Measurements from ENCODE around the gene ATP2A2.

Gene ATP2A2

DNA sequence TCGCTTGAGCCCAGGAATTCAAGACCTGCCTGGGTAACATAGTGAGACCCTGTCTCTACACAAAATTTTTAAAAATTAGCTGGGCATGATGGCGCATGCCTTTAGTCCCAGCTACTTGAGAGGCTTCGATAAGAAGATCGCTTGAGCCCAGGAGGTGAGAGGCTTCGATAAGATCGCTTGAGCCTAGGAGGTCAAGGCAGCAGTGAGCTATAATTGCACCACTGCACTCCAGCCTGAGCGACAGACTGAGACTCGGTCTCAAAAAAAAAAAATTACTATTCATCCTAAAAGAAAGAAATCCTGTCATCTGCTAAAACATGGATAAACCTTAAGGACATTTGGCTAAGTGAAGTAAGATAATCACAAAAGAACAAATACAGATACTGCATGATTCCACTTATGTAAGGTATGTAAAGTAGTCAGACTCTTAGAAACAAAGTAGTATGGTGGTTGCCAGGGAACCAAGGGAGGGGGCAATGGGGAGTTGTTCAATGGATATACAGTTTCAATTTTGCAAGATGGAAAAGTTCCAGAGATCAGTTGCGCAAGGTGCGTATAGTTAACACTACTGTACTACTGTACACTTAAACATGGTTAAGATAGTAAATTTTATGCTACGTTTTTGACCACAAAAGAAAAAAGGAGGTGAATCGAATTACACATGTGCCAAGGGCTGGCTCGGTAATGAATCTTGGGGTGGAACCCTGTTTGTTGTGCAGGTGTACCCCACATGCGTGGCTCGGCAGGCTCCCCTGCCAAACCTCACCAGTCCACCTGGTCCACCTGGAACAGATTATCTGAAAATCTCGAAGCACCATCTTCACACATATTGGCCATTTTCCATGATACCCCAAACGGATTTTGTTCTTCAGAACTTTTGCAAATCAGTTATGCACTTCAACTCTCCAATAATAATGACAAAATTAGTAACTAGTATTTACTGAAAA is 18.3 kb upstream of the ATP2A2 start:
- FAIRE-seq, result no peak

DNA sequence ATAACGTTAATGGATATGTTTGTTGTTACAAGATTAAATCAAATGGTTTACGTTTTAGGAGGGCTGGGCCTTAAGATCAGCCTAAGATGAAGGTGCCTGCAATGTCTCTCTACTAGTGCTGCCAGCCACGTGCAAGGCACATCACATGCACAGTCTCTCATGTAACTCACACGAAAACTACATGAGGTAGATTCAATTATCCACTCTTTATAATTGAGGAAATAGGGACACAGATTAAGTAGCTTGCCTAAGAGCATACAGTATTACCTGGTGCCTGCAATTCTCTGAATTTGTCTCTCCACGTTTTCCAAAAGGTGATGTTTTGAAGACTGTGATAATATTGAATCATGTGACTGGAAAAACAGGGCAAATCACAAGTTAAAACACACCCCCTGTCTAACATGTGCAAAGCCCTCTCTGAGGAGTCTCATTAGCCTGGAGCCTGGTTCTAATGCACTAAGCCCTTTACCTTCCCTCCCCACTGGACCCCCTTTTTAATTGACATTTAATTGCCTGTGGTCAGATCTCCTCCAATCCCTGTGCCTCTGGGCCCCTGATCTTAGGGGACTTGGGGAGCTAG is 14.6 kb upstream of the ATP2A2 start:
- FAIRE-seq, result no peak

DNA sequence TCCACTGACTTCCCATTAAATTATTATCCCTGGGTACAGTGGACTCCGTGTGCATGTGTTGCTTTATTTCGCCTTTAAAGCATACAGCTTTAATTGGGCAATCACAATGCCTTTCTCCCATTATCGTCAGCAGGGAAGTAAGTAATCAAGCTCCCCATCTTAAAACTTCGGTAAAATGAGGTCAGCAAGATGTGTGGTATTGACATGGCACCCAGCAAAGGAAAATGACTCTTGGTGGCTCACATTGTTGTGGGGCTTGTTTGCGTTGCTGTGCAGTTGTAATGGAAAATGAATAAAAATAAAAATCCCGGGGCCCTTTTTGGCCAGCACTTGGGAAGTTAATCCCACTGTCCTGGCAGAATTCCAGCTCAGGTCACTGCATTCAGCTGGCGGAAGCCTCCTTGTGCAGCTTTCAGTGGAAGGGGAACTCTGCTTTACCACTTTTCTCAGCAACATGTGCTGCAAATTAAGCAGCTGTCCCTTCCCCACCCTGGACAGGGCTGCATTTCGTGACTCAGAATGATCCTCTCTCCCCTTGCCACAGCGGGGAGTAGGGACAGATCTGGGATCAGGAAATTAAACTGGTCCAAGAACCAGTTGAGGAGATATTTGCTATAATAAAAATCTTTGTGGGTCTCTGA is 13.9 kb upstream of the ATP2A2 start:
- no peak for FAIRE-seq

DNA sequence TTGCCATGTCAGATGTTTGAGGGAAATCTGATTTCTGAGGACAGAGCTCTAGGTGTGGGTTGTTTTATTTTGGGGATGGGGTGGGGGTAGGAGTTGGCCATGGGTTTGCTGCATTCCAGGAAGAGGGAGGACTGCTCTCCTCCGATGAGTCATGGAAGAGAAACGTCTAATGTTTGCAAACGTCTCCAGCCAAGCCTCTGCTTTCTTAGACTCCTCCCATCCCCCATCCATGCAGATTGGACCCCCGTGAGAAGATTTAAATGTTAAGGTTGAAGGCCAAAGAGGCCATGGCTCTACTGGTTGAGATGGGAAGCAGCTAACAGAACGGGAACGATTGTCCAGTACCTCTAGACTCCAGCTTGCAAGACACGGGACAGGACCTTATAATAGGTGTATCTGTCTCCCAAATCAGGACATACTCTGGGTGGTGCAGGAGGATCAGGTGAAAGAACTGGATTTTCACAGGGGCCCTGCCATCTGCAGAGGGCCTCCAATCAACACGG is 11.4 kb upstream of the ATP2A2 start:
- FAIRE-seq, result no peak

DNA sequence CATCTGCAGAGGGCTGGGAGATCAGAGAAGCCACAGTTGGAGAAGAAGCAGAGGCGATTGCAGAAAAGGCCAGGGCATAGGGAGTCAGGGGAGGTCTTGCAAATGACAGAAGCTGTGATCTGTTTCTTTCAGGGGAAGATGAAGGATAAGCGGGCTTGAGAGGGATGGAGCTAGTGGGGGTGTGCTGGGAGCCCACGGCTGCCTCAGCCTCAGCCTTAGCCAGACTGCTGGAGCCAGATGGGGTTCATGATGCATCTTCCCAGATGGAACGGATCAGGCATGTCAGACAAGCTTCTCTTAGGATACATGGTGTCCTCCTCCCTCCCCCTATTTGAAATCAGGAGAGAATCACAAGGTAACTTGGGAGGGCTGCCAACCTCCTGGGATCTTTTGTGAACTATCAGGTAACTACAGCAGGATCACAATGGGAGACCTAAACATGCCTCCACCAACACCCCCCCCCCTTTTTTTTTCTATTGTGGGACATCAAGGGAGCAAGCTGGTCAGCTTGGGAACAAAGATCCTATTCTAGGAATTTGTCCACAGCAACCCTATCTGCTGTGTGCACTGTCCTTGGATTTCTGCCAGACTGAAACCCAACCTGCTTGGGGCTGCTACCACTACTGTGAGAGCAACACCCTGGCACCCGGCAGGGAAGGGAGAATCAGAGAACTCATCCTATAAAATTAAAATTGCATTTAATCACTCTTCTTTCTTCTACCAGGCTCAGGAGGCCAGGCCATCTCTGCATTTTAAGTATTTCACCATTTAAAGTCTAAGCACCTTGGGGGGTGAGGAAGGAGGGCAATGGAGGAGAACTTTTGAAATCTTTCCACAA is 10.7 kb upstream of the ATP2A2 start:
- no peak for FAIRE-seq

DNA sequence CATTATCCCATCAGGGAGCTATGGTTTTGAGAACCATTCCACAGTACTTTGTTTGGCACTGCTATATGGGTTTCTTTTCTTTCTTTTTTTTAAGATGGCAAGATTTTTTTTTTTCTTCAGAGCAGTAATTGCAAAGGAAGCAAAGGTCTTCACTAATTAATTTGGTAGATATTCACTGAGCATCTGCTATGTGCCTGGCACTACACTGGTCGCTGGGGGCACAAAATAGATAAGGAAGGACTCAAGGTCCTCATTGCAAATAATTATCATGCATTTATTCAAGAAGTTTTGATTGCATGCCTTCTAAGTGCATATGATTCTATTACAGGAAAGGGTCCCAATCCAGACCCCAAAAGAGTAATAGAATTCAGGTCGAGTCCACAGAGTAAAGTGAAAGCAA is 10.0 kb upstream of the ATP2A2 start:
- no peak for FAIRE-seq

DNA sequence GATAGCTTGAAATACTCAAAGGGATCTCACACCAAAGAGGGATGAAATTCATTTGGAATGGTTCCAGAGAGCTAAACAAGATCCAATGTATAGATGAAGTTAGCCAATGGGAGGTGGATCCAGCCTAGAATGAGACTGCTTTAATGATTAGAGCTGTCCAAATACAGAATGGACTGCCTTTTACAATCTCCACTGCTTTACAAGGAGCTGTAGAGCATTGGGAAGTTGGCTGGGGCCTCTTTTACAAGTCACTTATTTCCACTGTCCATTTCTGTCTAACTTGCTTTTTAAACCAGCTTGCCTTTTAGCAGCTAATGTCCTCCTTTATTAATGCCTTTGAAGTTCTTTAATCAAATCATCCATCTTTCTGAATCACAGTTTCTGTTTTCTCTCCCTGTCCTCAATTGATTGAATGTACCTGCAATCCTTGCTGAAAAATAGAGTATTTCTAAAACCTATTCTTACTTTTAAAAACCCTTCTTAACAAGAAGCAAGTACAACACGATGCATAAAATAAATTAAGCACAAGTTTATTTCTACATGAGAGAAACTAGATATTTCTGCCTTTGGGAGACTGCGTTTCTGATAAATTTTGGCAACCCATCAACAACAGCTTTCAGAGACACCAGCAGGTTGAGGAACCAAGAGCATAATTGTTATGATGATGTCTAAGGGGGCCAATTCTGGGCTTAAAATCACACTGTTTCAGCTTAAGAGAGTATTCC is 3.4 kb upstream of the ATP2A2 start:
- no peak for FAIRE-seq

DNA sequence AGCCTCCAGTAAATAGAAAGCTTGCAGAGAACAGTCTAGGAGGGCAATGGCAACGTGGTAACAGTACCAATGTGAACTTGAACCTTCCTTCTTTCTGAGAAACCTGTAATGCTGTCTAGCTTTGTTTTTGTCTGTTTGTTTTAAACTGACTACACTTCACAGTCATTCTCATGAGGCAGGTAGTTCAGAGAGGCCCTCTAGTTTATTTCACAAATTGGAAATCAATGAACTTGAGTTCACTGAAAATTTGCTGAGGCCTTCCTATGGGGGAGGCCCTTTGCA is 2.9 kb upstream of the ATP2A2 start:
- no peak for FAIRE-seq

DNA sequence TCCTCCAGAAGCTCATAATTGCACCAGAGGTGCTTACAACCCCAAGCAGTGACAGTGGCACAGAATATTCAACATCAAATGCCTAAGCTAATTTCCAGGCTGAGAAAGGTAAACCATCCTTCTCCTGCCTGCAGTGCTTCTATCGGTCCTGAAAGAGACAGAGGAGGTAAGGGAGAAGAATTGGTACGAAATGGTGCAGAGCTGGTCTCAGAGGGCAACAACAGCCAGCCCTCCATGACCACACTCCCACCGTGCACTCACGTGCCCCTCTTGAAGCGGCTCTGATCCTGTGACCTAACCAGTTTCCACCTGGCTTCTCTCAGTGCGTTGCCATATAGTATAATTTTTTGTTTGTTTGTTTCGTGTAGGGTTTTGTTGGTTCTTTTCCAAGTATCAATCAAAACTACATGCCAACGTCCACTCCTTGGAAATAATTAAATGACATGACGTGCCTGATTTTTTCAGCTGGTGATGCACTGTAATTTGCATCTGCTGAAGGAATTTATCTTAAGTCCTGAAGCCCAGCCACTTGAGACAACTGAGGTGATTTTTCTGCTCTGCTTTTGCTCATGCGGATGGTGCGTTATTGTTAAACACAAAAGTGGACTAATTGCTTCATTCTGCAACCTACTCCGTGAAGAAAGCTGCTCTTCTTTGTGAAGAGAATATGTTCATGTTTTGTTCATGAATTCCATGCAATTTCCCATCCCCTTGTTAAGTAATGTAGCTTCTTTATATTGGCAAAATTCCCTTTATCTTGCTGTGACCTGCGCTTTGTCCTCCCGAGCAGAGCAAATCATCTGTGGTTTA is 1.3 kb upstream of the ATP2A2 start:
- FAIRE-seq, result no peak

DNA sequence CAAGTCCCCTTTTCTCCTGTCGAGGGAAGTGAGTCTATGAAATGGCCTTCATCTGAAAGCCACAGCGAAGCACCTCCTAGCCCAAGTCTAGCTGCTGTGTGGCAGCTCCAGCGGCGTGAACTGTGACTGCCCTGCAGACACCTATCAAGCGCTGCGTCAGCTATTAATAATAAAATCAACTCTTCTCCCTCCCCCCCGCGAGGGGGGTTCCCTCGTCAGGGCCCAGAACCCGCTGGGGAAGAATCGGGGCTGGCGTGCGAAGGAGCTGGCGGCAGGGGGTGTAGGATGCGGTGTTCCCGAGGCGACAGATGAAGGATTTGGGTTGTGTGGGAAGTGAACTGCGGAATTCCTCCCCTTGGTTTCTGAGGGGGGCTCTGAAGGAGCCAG is 662 bp upstream of the ATP2A2 start:
- FAIRE-seq, result no peak

DNA sequence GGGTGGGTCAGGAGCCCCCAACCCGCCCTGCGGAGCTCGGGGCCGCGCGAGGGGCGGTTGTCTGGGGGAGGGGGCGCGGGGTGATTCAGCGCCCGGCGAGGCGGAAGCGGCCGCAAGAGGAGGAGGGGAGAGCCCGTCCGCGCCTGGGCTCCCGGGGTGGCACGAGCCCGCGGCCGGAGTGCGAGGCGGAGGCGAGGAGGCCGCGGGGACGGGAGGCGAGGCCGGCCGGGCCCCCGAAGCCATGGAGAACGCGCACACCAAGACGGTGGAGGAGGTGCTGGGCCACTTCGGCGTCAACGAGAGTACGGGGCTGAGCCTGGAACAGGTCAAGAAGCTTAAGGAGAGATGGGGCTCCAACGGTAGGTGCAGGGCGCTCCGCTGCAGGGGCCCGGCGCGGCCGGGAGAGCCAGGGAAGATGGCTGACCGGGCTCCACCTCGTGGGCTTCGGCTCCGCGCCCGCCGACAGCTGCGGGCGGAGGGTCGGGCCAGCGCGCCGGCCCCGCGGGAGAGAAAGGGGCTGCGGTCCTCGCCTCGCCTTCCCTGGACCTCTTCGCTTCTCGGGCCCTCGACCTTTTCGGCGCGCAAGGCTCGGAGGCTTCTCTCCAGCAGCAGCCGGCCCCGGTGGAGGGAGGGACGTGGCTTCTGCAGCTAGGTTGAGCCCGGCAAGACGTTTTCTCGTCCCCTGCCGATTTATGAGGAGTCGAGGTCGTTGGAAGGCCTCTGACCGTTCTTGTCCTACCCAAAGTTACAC is 677 bp downstream of the ATP2A2 start:
- no peak for FAIRE-seq

DNA sequence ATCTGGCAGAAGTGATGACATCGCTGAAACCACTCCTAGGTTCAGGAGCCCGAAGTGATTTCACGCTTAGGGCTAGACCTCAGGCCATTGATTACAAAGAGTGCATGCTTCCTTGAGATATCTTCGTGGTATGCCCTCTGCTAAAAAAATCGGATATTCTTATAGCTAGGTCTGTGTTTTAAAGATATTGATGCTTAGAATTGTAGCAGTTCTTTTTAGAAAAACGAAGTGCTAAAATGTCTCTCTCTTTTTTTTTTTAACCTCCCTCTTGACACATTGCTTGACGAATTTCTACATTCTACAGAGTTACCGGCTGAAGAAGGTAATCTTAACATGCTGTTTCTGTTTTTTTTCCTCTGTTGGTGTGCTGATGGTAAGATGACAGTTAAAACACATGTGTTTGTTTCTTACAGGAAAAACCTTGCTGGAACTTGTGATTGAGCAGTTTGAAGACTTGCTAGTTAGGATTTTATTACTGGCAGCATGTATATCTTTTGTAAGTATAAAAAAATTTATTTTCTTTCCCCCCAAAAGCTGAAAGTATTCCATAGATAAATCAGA is 1.3 kb downstream of the ATP2A2 start:
- FAIRE-seq, result no peak

DNA sequence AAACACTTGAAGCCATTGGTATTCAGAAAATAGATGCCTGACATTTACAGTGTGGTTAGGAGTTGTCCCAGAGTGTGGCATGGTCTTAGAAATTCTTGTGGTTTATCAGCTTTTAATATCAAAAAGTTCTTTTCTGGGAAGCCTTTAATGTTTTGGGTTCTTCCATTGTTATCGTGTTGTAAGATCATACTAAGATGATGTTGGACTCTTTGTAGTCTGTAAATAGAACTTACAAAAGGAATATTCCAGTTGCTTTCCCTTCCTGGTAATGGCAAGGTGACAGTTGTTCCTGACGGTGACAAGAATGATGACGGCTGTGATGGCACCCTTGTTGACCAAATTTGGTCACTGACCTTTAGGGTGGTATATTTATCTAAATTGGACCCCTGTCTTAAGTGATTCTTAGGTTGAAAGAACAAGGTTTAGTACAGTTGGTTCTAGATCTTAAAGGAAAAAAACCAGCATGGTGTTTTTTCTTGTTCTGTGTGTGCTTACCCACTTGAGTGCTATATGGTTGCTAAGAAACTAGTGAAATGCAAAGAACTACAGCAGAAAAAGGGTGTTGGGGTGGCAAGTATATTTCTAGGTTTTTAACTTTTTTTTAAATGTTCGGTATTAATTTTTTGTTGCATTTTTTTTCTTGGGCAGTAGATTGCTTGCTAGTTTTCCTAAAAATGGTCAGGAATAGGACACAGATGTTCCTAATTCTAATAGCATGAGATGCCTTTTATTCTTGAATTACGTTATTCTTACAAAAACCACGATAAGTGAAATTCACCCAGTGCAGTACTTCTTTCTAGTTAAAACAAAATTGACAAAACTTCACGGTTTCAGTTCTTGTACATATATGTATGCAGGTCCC is 2.1 kb downstream of the ATP2A2 start:
- FAIRE-seq, result no peak

DNA sequence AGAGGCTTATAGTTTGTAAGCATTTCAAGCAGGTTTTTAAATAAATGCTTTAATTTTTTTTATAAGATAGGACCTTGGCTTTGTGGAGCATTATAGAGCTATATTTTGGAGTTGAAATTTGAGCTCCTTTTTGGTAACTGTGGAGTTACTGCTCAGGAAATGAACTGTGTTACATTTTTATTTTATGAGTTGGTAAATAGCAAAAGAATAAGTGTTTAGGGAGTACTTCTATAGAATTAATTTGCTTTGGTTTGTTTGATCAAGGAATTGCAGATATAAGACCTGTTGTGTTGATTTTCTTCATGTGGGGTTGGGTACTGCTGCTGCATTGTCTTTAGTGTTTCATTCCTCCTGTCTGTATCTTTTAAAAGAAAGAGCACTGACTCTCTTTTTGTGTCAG is 3.5 kb downstream of the ATP2A2 start:
- FAIRE-seq, result no peak

DNA sequence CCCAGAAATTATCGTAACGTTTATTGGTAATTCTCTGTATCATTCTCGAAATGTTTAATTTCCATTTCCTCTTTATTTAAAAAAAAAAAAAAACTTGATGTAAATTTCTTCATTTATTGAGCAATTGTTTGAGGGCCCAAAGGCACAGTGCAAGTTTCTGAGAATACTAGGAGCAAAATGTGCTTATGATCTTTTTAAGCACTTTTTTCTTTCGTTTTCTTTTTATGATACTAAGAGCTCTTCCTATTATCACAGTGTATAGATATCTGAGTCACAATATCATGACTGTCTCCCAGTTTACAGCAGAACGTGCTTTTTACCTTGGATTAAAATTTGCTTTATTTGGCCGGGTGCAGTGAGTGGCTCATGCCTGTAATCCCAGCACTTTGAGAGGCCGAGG is 5.6 kb downstream of the ATP2A2 start:
- FAIRE-seq, result no peak

DNA sequence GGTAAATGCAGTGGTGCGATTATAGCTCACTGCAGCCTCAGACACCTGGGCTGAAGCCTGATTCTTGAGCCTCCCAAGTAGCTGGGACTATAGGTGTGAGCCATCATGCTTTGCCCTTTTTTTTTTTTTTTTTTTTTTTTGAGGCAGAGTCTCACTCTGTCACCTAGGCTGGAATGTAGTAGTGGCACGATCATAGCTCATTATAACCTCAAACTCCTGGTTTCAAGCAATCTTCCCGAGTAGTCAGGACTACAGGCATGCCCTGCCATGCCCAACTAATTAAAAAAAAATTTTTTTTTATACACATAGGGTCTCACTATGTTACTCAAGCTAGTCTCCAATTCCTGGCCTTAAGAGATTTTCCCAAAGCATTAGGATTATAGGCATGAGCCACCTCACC is 6.9 kb downstream of the ATP2A2 start:
- no peak for FAIRE-seq

DNA sequence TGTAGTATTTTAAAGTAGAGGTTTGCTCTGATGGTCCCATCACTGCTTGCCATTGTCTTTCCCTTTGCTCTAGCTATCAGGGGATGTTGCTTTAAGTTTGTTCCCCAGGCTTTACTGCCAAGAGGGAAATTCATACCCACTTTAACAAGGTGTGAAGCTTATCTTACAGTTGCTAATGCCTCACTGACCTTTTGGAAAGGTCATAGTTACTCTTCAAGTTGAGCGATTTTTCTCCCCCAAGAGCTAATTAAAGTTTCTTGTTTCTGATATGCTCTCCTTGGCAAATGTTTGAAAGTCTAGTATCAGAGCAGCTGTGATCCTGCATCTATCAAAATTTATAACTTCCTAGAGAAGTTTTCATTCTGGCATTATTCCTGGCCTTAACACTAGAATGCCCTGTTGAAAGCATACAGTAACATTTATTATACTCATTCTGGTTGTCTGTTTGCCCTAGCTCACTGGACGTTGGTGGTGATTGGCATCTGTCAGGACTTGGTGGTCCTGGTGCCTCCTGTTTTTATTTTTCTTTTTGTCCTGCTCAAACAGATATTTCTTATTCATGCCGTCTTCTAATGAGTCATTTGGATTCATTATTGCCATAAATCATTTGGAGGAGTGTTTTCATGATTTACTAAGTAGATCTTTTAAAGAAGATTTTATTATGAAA is 8.1 kb downstream of the ATP2A2 start:
- FAIRE-seq, result no peak

DNA sequence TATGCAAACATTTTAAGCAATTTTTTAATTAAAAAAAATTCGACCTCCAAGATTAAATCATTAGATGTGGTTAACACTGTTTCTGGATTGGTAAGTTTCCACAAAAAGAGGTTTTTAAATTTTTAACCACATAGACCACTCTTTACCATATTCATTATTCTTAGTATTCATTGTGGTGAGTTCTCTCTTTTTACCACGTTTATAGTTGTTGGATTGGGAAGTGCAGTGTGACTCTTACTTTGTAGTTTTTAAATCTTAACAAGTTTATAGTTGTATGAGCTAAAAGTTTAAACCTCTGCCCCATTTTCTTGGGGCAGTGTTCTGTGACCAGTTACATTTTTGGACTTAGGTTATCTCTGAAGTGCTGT is 8.6 kb downstream of the ATP2A2 start:
- FAIRE-seq, result no peak

Measured in G401.6 (cell line).